NT2/D1 (cell line): ENCODE measurements around the gene PTPN13.

Experiments used
- DNase-seq: peaks from one replicate; pipeline ENCODE4 v3.0.0-alpha.2; 2011; ENCODE audit warnings: low read depth, low spot score
- H3K27me3 ChIP-seq: 2 replicates; pipeline ENCODE4 v1.6.0; 2011; ENCODE audit warnings: mild to moderate bottlenecking; ENCODE audit not compliant: insufficient read length, insufficient read depth
- H3K36me3 ChIP-seq: 2 replicates; pipeline ENCODE4 v1.6.1; 2011; ENCODE audit warnings: mild to moderate bottlenecking, low read length, mixed read lengths; ENCODE audit not compliant: insufficient read depth, insufficient read length
- H3K4me1 ChIP-seq: 2 replicates; pipeline ENCODE4 v1.5.1; 2011; ENCODE audit not compliant: insufficient read depth, insufficient read length
- H3K4me3 ChIP-seq: 2 replicates; pipeline ENCODE4 v1.5.1; 2011; ENCODE audit warnings: low read depth; ENCODE audit not compliant: insufficient read length
- H3K9ac ChIP-seq: 2 replicates; pipeline ENCODE4 v1.6.0; 2011; ENCODE audit warnings: low read depth; ENCODE audit not compliant: insufficient read length
- H3K9me3 ChIP-seq: 2 replicates; pipeline ENCODE4 v1.5.1; 2011; ENCODE audit warnings: mild to moderate bottlenecking, low read length; ENCODE audit not compliant: insufficient read depth
- SUZ12 ChIP-seq: IDR thresholded peaks from 2 replicates; pipeline ENCODE4 v1.6.1; 2011; ENCODE audit not compliant: insufficient read length, insufficient read depth; ENCODE audit errors: extremely low read depth
- YY1 ChIP-seq: IDR thresholded peaks from 2 replicates; pipeline ENCODE4 v1.6.1; 2011; ENCODE audit not compliant: insufficient read length, insufficient read depth
- ZNF274 ChIP-seq: IDR thresholded peaks from 2 replicates; pipeline ENCODE4 v1.6.1; 2011; ENCODE audit warnings: mild to moderate bottlenecking, low read depth, low read length

The PTPN13 gene

DNA sequence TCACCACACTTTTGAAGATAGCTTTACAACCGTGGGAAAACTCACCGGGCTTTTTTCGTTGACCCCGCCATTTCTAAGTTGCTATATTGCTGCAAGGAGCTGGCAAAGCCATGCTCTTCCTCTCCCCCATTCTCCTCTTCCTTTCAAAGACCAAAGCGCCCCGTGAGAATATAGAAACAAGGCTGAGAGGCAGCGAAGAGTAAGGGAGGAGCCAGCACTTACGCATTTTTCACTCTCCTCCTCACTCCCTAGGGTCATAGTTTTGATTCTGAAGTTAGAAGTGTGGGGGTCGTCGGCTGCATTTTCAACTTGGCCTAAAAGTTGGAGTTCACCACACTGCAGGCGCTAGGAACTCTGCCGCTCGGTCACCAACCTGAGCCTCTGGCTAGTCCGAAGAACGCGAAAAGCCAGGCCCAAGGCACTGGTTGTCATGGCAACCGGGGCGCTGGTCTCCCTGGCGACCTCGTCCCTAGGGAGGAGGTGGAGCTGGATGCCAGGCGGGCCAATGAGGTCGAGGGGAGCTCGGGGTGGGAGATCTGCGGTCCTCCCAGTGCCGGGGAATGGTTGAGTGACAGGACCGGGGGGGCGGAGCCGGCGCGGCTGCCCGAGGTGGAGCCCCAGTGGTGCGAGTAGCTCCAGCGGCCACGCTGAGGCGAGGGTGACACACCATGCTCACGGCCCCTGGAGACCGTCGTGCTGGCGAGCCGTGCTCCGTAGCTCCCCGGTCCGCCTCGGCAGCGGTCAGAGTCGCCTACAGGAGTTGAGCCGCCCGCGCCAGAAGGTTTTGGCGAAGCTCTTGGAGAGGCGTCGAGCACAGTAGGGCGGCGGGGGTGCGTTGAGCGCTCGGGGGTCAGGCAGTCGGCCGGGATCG lies at the start of gene PTPN13:
TSS of gene PTPN13 (plus strand) at position 628 of the 871 bp plus-strand sequence. CDS start 40,942 bp downstream, outside the sequence.
- no peaks in the 10 kb centered on the region for H3K4me1 ChIP-seq
- H3K9me3 ChIP-seq: no peaks in the 10 kb centered on the region
- no peaks in the 10 kb centered on the region for H3K36me3 ChIP-seq
- TF ChIP-seq YY1 (no peak), SUZ12 (no peak), ZNF274 (no peak)
- H3K4me3 ChIP-seq: peak within 1 kb of the TSS; percentile 72
- no peaks in the 10 kb centered on the region for H3K27me3 ChIP-seq
- H3K9ac ChIP-seq: peak within 1 kb of the TSS; percentile 83
- peak; percentile 94 for DNase-seq

DNA sequence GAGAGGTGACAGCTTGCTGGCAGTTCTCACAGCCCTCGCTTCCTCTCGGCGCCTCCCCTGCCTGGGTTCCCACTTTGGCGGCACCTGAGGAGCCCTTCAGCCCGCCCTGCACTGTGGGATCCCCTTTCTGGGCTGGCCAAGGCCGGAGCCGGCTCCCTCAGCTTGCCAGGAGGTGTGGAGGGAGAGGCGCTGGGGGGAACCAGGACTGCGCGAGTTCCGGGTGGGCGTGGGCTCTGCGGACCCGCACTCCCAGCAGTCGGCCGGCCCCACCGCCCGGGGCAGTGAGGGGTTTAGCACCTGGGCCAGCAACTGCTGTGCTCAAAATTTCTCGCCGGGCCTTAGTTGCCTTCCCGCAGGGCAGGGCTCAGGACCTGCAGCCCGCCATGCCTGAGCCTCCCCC lies 47.0 kb upstream of the PTPN13 start:
- H3K9me3 ChIP-seq: no peaks in the 10 kb centered on the region
- TF ChIP-seq ZNF274: no peak
- no peak for TF ChIP-seq SUZ12
- no peak for TF ChIP-seq YY1
- H3K4me1 ChIP-seq: no peaks in the 10 kb centered on the region
- H3K4me3 ChIP-seq: no peak overlapping the region
- H3K36me3 ChIP-seq: no peaks in the 10 kb centered on the region
- no peak overlapping the region for H3K9ac ChIP-seq
- no peaks in the 10 kb centered on the region for H3K27me3 ChIP-seq
- no peak for DNase-seq

- no peaks in the 10 kb centered on the region for H3K36me3 ChIP-seq
- no peak overlapping the region for H3K9ac ChIP-seq
- H3K4me3 ChIP-seq: no peak overlapping the region
- H3K27me3 ChIP-seq: no peaks in the 10 kb centered on the region
- DNase-seq: no peak
- no peaks in the 10 kb centered on the region for H3K9me3 ChIP-seq
- no peaks in the 10 kb centered on the region for H3K4me1 ChIP-seq
- TF ChIP-seq SUZ12 (no peak), YY1 (no peak), ZNF274 (no peak)
These were observed 44.8 kb upstream of the PTPN13 start for GRCh38 chr4:86549163-86549788.

DNA sequence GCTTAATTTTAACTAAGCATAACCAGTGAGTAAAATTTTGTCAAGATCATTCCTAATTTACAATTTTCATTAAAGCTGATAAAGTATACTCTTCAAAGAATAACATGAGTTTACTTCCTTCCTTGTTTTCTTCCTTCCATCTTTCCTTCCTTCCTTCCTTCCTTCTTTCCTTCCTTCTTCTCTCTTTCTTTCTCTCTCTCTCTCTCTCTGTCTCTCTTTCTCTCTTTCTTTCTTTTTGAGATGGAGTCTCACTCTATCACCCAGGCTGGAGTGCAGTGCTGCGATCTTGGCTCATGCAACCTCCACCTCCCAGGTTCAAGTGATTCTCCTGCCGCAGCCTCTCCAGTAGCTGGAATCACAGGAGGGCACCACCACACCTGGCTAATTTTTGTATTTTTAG lies 42.7 kb upstream of the PTPN13 start:
- H3K36me3 ChIP-seq: no peaks in the 10 kb centered on the region
- TF ChIP-seq ZNF274: no peak
- TF ChIP-seq SUZ12: no peak
- TF ChIP-seq YY1: no peak
- H3K9me3 ChIP-seq: no peaks in the 10 kb centered on the region
- H3K4me3 ChIP-seq: no peak overlapping the region
- H3K4me1 ChIP-seq: no peaks in the 10 kb centered on the region
- H3K27me3 ChIP-seq: no peaks in the 10 kb centered on the region
- no peak for DNase-seq
- no peak overlapping the region for H3K9ac ChIP-seq

GRCh38 chr4:86554646-86555045 lies 39.5 kb upstream of the PTPN13 start:
- Histone ChIP-seq H3K9ac (no peak overlapping the region), H3K4me1 (no peaks in the 10 kb centered on the region), H3K36me3 (no peaks in the 10 kb centered on the region), H3K9me3 (no peaks in the 10 kb centered on the region), H3K27me3 (no peaks in the 10 kb centered on the region), H3K4me3 (no peak overlapping the region)
- TF ChIP-seq YY1 (no peak), ZNF274 (no peak), SUZ12 (no peak)
- no peak for DNase-seq

DNA sequence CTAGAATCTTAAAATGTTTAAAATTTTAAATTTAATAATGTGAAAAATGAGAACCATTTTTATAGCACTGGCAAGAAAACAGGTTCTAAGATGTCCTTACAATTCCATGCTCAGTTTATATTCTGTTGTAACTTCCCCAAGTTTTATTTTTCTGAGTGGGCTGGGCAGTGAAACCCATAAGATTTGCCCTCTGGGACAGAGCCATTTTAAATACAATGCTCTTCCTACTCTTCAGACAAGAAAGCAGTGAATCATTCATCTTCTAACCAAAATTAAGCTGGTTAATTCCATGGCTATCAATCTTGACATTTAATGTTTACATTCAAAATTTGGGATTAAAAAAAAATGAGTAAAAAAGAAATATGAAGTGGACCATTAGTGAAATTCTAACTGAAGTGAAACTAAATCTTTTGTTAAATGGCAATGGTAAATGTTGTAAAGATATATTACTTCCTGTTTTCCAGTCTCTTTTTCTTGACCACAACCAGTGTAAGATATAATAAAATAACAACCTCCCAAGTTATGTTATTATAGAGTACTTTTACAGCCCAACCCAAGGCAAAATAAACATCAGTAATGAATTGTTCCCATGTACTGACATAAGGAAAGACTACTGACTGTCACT lies 37.2 kb upstream of the PTPN13 start:
- H3K9ac ChIP-seq: no peak overlapping the region
- H3K4me3 ChIP-seq: no peak overlapping the region
- no peak for DNase-seq
- no peaks in the 10 kb centered on the region for H3K27me3 ChIP-seq
- H3K9me3 ChIP-seq: no peaks in the 10 kb centered on the region
- no peak for TF ChIP-seq ZNF274
- no peak for TF ChIP-seq YY1
- TF ChIP-seq SUZ12: no peak
- H3K36me3 ChIP-seq: no peaks in the 10 kb centered on the region
- H3K4me1 ChIP-seq: no peaks in the 10 kb centered on the region

DNA sequence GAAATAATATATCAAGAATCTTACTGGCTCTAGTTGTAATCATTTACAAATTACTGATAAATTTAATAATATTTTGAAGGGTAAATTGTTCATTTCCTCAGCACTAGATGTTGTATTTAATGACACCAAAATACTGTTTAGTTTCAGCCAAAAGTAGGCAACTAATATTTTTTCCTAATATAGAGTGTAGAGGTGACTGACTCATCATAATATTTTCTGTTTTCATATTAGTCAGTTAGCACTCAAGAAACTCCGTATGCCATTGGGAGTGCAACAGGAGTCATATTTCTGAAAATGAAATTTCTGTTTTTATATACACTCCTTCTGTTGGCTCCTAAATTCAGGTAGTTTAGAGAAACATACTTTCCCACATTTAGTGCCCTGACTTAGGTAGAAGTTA lies 36.6 kb upstream of the PTPN13 start:
- no peaks in the 10 kb centered on the region for H3K27me3 ChIP-seq
- TF ChIP-seq SUZ12: no peak
- TF ChIP-seq YY1: no peak
- no peak for TF ChIP-seq ZNF274
- no peaks in the 10 kb centered on the region for H3K36me3 ChIP-seq
- no peaks in the 10 kb centered on the region for H3K9me3 ChIP-seq
- no peak overlapping the region for H3K9ac ChIP-seq
- no peak for DNase-seq
- no peaks in the 10 kb centered on the region for H3K4me1 ChIP-seq
- no peak overlapping the region for H3K4me3 ChIP-seq
